ENCODE measurements around the gene SNAPIN. TPM values are rescaled to one million over a fixed set of nuclear protein-coding genes. Genes with fewer than 3 reads are reported as not detected.

The SNAPIN gene
- polyA plus RNA-seq, 4 donors = 50.0 to 59.6 (median 54.6) TPM

GRCh38 chr1:153673511-153673910, 15.0 kb downstream of the SNAPIN start:
- DNase-seq (ENCODE audit: low read depth in 4 of 4, low spot score in 2 of 4) = no peak

GRCh38 chr1:153677718-153678518, 19.4 kb downstream of the SNAPIN start:
- no peak for DNase-seq (ENCODE audit: low read depth in 4 of 4, low spot score in 2 of 4)

GRCh38 chr1:153678519-153679336, 20.2 kb downstream of the SNAPIN start, which contains the start of gene NPR1:
Gene NPR1 (plus strand): TSS chr1:153678688. CDS start chr1:153679109, 421 bp downstream.
- DNase-seq (ENCODE audit: low read depth in 4 of 4, low spot score in 2 of 4) = no peak

GRCh38 chr1:153679337-153680119, 21.0 kb downstream of the SNAPIN start:
- DNase-seq (ENCODE audit: low read depth in 4 of 4, low spot score in 2 of 4) = no peak

DNA sequence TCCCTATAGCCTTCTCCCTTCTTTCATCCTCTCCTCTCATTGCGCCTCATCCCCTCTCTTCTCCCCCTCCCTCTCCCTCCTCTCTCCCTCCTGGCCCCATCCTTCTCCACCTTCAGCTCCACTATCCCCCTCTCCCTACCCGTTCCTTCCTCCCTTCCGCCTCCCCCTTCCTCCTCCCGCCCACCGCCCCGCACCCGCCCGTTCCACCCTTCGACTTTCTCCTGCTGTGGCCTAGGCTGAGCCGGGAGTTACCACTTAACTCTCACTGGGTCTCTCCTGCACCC, 21.6 kb downstream of the SNAPIN start:
- DNase-seq (ENCODE audit: low read depth in 4 of 4, low spot score in 2 of 4) = no peak

DNA sequence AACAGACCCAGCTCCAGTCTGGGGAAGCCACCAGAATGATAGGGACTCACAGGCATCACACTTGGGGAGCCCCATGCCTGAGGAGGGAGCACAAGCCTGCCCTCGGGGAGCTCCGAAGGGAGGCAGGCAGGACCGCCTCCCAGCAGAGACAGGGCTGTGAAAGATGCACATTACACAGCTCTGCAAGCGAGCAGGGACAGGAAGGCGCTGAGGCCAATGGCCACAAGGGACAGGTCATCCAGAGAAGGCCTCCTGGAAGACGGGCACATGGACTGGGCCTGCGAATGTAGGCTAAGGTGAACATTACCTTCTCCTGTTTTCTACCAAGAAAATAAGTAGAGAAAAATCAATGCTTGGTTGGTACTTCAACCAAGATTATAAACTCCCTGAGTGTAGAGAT, 24.2 kb downstream of the SNAPIN start:
- DNase-seq (ENCODE audit: low read depth in 4 of 4, low spot score in 2 of 4) = no peak

- DNase-seq (ENCODE audit: low read depth in 4 of 4, low spot score in 2 of 4) = no peak
These were observed 25.4 kb downstream of the SNAPIN start for GRCh38 chr1:153683854-153684253.

GRCh38 chr1:153684892-153685291, 26.4 kb downstream of the SNAPIN start:
- no peak for DNase-seq (ENCODE audit: low read depth in 4 of 4, low spot score in 2 of 4)

- DNase-seq (ENCODE audit: low read depth in 4 of 4, low spot score in 2 of 4) = no peak
These were observed 27.2 kb downstream of the SNAPIN start for GRCh38 chr1:153685544-153686340.

DNA sequence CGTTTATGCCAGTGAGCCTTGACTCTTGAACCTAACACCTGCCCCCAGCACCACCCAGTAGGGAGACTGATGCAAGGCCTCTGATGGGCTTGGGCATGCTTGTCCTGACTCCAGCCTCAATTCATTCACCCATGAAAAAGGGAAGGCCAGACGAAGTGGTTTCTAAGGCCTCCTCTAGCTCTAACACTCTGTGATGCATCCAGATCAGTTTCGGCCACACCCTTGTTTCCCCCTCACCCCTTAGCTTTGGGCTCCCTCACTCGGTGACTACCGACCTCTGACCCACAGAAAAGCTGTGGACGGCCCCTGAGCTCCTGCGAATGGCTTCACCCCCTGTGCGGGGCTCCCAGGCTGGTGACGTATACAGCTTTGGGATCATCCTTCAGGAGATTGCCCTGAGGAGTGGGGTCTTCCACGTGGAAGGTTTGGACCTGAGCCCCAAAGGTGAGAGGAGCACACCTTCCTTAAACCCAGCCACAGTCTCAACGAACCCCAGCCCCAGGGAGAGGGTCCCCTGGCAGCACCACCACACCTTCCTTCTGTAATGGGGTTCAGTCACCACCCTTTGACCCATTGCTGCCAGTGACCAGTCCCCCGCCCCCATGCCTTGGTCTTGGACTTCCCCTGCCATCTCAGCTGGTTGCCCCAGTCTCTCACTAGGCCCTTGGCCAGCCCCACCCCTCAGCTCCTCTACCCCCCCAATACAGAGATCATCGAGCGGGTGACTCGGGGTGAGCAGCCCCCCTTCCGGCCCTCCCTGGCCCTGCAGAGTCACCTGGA, 29.0 kb downstream of the SNAPIN start:
- DNase-seq (ENCODE audit: low read depth in 4 of 4, low spot score in 2 of 4) = no peak

- no peak for DNase-seq (ENCODE audit: low read depth in 4 of 4, low spot score in 2 of 4)
These were observed 29.8 kb downstream of the SNAPIN start for GRCh38 chr1:153688276-153688675.

GRCh38 chr1:153688736-153689328, 30.3 kb downstream of the SNAPIN start:
- no peak for DNase-seq (ENCODE audit: low read depth in 4 of 4, low spot score in 2 of 4)

DNA sequence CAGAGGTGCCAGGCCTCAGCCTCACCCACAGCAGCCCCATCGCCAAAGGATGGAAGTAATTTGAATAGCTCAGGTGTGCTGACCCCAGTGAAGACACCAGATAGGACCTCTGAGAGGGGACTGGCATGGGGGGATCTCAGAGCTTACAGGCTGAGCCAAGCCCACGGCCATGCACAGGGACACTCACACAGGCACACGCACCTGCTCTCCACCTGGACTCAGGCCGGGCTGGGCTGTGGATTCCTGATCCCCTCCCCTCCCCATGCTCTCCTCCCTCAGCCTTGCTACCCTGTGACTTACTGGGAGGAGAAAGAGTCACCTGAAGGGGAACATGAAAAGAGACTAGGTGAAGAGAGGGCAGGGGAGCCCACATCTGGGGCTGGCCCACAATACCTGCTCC, 35.0 kb downstream of the SNAPIN start:
- no peak for DNase-seq (ENCODE audit: low read depth in 4 of 4, low spot score in 2 of 4)

GRCh38 chr1:153696741-153697140, 38.2 kb downstream of the SNAPIN start:
- no peak for DNase-seq (ENCODE audit: low read depth in 4 of 4, low spot score in 2 of 4)

- DNase-seq (ENCODE audit: low read depth in 4 of 4, low spot score in 2 of 4) = peak in 3 of 4 donors; percentile 70 to 83 (median 80)
These were observed 38.9 kb downstream of the SNAPIN start for GRCh38 chr1:153697191-153698019.

GRCh38 chr1:153698020-153698922, 39.8 kb downstream of the SNAPIN start:
- DNase-seq (ENCODE audit: low read depth in 4 of 4, low spot score in 2 of 4) = peak in 2 of 4 donors; percentile 34 to 41
